GM21717 (cell line): ENCODE measurements around the gene TMEM44.
"Not testable (repeated sequence)": the region's sequence is repeated elsewhere in the genome, so short reads cannot be mapped to it uniquely, and the experiment has no call there.

Source experiments
- ATAC-seq: cut with Tn5 transposase; IDR thresholded peaks from one replicate; pipeline ENCODE4 v1.9.1; 2021; ENCODE audit warnings: mild to moderate bottlenecking, moderate library complexity; ENCODE audit not compliant: unreplicated experiment

TMEM44 gene

GRCh38 chr3:194615226-194615625 is 18.0 kb downstream of the TMEM44 start:
- no peak for ATAC-seq

GRCh38 chr3:194612221-194612620 is 21.0 kb downstream of the TMEM44 start:
- no peak for ATAC-seq

GRCh38 chr3:194610689-194611088 is 22.5 kb downstream of the TMEM44 start:
- no peak for ATAC-seq

DNA sequence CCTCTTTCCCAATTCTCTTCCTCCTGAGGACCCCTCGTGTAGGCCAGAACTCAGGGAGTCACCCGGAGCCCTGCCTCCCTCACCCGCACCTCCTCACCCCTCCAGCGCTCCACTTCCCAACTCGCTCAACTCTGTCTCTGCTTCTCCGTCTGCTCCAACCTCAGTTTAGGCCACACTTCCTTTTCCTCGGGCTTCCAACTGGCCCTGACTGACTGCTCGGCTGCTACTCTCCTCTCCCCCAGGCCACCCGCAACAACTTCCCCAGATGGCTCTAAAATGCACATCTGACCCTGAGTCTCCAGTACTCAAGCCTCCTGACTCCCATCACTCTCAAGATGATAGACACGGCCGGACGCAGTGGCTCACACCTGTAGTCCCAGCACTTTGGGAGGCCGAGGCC is 23.6 kb downstream of the TMEM44 start:
- ATAC-seq = no peak

GRCh38 chr3:194608981-194609380 is 24.2 kb downstream of the TMEM44 start:
- ATAC-seq = no peak

GRCh38 chr3:194607592-194608389 is 25.4 kb downstream of the TMEM44 start:
- ATAC-seq = no peak

GRCh38 chr3:194606941-194607340 is 26.3 kb downstream of the TMEM44 start:
- ATAC-seq = no peak

DNA sequence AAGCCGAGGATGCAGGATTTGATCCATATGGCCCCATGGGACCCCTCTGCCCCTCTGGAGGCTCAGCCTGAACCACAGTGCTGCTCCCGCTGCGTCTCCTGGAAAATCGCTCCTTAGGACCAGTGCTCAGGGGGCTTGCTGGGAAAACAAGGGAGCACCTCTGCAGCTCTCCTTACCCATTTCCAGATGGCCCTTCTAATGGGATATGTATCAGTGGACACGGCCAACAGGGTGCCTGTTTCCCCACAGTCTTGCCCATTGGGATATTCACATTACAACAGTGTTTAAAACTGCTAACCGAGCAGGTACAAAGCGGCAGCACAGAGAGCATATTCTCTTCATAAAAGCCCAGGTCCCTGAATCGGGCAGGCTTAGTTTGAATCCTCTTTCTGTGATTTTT is 27.1 kb downstream of the TMEM44 start:
- ATAC-seq = no peak

- ATAC-seq = not testable (repeated sequence)
Observed at GRCh38 chr3:194605314-194605713, 27.9 kb downstream of the TMEM44 start.

- no peak for ATAC-seq
Observed at GRCh38 chr3:194604837-194605236, 28.4 kb downstream of the TMEM44 start.

GRCh38 chr3:194604126-194604525 is 29.1 kb downstream of the TMEM44 start:
- no peak for ATAC-seq

GRCh38 chr3:194602669-194603171 is 30.5 kb downstream of the TMEM44 start:
- no peak for ATAC-seq

GRCh38 chr3:194598771-194599557 is 34.3 kb downstream of the TMEM44 start:
- ATAC-seq = no peak

DNA sequence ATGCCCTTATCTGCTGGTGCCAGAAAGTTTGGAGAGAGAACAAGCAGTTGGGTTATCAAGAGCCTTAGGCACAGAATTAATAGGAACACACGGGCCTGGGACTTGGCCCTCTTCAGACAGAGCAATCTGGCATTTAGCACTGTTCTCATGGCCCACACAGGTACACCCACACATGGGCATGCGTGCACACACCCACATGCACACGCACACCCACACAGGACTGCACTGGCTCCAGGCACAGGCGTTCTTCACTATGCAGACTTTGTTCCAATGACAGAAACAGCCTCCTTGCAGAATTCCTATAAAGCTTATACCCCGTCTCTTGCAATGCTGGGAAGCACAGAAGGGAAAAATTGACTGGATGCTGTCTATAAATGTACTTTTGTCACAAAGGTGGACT is 36.3 kb downstream of the TMEM44 start:
- ATAC-seq = no peak

DNA sequence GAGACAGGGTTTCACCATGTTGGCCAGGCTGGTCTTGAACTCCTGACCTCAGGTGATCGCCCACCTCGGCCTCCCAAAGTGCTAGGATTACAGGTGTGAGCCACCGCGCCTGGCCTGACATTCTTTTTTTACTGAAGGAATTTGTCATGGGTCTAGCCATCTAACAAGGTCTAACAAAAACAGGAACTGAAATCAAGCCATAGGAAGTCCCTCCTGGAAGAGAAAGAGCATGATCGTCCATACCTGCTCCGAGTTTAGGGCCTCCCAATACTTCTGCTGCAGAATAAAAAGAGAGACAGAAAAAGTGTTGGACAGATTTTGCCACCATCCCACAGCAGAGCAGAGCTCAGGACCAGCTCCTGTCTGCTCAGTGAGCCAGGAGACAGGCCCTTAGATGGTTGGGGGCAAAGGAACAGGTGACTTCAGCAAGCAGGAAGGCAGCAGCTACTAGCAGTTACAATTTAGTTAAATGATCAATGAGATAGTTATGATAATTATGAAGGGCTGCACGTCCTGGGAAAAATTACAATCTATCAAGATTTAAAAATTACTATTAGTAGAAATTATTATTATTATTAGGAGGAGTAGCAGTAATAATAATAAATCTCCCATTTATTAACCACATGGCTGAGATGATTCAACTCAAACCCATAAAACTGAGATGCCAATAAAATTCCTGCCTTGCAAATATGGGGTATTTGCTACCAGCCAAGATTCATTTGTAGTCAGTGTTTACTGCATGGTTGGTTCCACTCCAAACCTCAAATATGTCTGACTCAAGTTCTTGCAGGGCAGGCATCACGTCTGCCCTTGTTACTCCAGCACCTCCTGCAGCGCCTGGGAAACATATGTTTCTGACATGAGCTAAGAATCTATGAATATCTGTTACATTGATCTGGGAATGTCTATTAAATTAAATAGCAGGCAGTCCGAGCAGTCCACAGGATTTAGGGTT is 40.1 kb downstream of the TMEM44 start:
- ATAC-seq = no peak

- ATAC-seq = no peak
Observed at GRCh38 chr3:194588741-194589140, 44.5 kb downstream of the TMEM44 start.

DNA sequence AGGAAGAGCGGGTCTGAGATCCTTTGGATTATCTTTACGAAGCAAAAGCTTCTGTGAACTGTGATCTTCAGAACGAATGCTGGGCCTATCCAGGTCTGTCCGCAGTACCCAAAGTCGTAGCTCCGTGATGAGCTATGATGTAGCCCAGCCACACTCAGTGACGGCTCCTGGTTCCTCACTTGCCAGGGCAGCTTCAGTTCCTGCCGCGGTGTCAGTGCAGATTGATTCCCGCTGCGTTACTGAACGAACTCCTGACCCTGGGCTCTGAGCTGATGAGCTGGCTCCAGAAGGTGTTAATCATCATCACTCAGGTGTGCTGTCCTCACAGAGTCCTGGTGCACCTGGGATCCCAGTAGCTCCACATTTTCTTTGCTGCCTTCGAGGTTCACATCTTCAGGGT is 45.0 kb downstream of the TMEM44 start:
- no peak for ATAC-seq

- no peak for ATAC-seq
Observed at GRCh38 chr3:194587438-194587931, 45.7 kb downstream of the TMEM44 start.

DNA sequence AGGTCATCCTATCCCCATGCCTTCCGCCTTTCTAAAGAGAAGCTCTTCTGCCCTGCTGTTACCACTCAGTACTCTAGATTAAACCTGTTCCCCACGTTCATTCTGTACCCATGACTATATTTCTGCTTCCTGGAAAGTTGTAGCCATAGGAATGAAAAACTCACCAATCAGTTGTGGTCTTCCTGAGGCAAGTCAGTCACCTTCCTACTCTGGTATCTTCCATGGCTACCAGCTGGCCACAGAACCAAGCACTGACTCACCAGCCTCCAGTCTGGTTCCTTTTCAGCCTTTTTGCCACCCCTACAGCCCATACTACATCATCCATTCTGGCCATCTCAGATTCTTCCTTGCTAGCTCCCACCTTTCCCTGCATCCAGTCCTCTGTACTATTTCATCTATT is 46.4 kb downstream of the TMEM44 start:
- ATAC-seq = no peak

DNA sequence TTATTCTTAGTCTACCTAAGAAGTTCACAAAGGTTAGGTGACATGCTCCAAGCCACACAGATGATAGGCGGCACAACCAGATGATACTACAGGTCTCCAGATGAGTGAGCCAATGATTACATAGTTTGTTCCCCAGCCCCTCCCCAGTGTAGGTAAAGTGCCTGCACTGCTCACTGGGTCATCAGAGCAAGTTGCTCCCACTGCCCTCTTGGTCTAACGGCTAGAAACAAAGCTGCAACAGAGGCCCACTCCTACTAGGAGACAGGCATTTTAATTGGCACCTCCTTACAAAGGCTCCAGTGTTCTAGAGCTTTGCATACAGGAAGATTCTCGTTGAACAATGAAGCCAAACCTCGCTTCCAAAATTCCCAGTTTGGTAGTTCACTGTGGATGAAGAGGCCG is 47.3 kb downstream of the TMEM44 start:
- ATAC-seq = no peak

DNA sequence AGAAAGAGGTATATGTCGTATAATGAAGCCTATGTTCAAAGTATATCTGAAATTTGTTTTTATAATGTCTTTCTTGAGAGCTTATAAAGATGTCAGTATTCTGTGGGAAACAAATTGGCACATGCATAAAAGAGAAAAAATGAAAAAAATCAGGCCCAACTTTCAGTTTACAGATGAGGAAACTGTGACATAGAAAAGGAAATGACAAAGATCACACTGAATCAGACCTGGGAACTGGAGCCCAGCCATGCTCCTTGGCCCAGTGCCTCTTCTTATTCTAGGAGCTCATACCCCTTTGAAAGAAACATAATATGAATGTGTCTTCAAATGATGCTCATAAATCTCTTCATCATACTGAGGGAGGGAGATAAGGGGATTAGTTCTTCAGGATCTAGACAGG is 48.4 kb downstream of the TMEM44 start:
- ATAC-seq = no peak
